Neutrophil (primary cell): Measurements from ENCODE around the gene ASB10.

Experiments used
- H3K27ac ChIP-seq: fragments of 200-600 bp; sonication (generic); 2 replicates; pipeline ENCODE4 v1.5.1; 2016; ENCODE audit warnings: mild to moderate bottlenecking, moderate library complexity
- H3K27me3 ChIP-seq: fragments of 200-600 bp; sonication (generic); 2 replicates; pipeline ENCODE4 v1.6.0; 2016; ENCODE audit warnings: mild to moderate bottlenecking
- H3K36me3 ChIP-seq: fragments of 200-600 bp; sonication (generic); 2 replicates; pipeline ENCODE4 v1.5.1; 2017
- H3K4me1 ChIP-seq, 2 experiments: fragments of 200-600 bp in 1 of 2; sonication (generic) in 1 of 2; 1 replicate in 1 of 2; 2 replicates in 1 of 2; pipeline versions ENCODE4 v1.5.1 to v1.6.1; 2013 to 2016; ENCODE audit warnings: low read depth in 1 of 2, low read length in 1 of 2, mild to moderate bottlenecking in 1 of 2, moderate library complexity in 1 of 2; ENCODE audit not compliant: control insufficient read depth in 1 of 2, insufficient read depth in 1 of 2
- H3K4me3 ChIP-seq, 2 experiments: fragments of 200-600 bp in 1 of 2; sonication (generic) in 1 of 2; 1 replicate in 1 of 2; 2 replicates in 1 of 2; pipeline ENCODE4 v1.5.1; 2013 to 2016; ENCODE audit warnings: low read depth in 1 of 2, low read length in 1 of 2, mild to moderate bottlenecking in 1 of 2, moderate library complexity in 1 of 2
- H3K9me3 ChIP-seq: fragments of 200-600 bp; sonication (generic); 2 replicates; pipeline ENCODE4 v1.5.1; 2016
- TF ChIP-seq, protein P1 (sequence below): fragments of 200-600 bp; sonication (generic); IDR thresholded peaks from 2 replicates; pipeline ENCODE4 v1.5.1; 2016; ENCODE audit warnings: antibody characterized with exemption

The ASB10 gene

DNA sequence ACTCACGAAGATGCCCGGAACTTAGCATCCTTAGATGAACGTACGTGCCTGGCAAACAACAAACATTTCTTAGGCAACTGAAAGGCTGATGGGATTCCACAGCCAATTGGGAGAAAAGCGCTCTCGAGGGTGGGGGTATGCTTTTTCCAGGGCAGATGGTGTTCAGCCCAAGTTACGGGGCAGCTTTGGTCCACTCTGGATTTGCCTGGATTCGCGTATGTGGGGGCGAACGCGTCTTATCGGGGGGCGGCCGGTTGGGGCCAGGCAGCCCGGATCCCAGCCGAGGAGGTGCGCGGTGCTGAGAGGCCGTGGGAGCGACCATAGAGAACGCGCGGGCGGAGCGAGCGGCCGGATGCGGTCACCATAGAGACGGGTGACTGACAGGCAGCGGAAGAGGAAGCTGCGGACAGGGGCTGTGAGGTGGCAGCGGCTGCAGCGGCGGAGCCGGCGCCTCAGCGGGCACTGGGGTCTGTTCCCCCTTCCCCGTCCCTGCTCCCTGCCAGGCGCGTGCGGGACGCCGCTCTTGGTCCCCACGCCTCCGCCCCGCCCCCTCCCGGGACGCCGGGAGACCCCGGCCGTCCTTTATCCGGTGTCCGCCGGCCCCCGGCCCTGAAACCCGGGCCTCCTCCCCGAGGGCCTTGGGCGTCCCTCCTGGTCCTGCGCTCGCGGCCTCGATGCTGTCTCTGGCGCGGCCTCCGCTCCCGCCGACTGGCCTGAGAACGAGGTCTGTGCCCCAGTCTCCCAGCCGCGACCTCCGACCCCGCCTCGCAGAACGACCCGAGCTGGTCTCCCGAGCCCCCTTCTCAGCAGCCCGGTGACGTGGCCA, 45.3 kb upstream of the ASB10 start, which contains the start of gene CHPF2:
CHPF2 (plus strand) TSS at position 393 of the 826 bp plus-strand sequence. CDS start 1,529 bp downstream, outside the sequence.
- H3K36me3 ChIP-seq, result peaks cover 28% of the 10 kb centered on the region
- TF ChIP-seq, protein P1, sequence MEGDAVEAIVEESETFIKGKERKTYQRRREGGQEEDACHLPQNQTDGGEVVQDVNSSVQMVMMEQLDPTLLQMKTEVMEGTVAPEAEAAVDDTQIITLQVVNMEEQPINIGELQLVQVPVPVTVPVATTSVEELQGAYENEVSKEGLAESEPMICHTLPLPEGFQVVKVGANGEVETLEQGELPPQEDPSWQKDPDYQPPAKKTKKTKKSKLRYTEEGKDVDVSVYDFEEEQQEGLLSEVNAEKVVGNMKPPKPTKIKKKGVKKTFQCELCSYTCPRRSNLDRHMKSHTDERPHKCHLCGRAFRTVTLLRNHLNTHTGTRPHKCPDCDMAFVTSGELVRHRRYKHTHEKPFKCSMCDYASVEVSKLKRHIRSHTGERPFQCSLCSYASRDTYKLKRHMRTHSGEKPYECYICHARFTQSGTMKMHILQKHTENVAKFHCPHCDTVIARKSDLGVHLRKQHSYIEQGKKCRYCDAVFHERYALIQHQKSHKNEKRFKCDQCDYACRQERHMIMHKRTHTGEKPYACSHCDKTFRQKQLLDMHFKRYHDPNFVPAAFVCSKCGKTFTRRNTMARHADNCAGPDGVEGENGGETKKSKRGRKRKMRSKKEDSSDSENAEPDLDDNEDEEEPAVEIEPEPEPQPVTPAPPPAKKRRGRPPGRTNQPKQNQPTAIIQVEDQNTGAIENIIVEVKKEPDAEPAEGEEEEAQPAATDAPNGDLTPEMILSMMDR, result peak; percentile 44
- peak within 1 kb of the TSS; percentile 94 for H3K27ac ChIP-seq
- H3K9me3 ChIP-seq, result no peaks in the 10 kb centered on the region
- H3K4me3 ChIP-seq, result peak within 1 kb of the TSS; percentile 95
- H3K4me1 ChIP-seq, result peaks cover 28 to 31% of the 10 kb centered on the region in 2 experiments
- peaks cover 6% of the 10 kb centered on the region for H3K27me3 ChIP-seq

DNA sequence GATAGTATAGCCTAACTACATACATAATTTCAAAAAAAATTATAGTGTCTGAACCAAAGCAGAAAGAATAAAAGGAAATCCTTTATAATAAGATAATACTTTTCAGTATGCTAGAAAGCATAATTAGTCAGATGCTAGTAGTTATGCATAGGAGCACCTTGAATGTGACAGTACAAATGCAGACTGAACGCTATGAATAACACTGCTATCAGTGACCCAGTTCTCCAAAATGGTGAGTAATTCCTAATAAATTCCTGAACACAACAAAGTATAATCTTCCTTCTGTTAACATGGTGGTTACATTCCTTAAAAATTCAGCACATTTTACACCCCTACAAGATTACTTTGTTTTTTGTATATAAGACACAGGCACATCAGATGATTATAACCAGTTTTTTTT, 44.0 kb upstream of the ASB10 start:
- Histone ChIP-seq H3K4me1 (peaks cover 36 to 41% of the 10 kb centered on the region in 2 experiments), H3K36me3 (peaks cover 15% of the 10 kb centered on the region), H3K27ac (no peak overlapping the region), H3K4me3 (no peak overlapping the region), H3K9me3 (no peaks in the 10 kb centered on the region), H3K27me3 (peaks cover 6% of the 10 kb centered on the region)
- TF ChIP-seq, protein P1, result no peak

DNA sequence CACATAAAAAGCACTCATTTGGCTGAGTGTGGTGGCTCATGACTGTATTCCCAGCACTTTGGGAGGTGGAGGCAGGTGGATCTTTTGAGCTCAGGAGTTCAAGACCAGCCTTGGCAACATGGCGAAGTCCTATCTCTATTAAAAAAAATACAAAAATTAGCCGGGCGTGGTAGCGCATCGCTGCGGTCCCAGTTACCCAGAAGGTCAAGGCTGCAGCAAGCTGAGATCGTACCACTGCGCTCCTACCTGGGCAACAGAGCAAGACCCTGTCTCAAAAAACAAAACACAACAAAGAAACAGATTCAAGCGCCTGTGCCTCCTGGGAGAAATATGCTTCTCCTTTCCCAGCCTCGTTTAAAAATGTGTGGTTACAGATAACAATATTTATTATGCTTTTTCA, 42.2 kb upstream of the ASB10 start:
- H3K27me3 ChIP-seq, result peaks cover 6% of the 10 kb centered on the region
- no peaks in the 10 kb centered on the region for H3K9me3 ChIP-seq
- TF ChIP-seq, protein P1, result no peak
- no peak overlapping the region for H3K4me3 ChIP-seq
- H3K36me3 ChIP-seq, result peaks cover 6% of the 10 kb centered on the region
- no peak overlapping the region for H3K27ac ChIP-seq
- H3K4me1 ChIP-seq, result peaks cover 39 to 45% of the 10 kb centered on the region in 2 experiments

DNA sequence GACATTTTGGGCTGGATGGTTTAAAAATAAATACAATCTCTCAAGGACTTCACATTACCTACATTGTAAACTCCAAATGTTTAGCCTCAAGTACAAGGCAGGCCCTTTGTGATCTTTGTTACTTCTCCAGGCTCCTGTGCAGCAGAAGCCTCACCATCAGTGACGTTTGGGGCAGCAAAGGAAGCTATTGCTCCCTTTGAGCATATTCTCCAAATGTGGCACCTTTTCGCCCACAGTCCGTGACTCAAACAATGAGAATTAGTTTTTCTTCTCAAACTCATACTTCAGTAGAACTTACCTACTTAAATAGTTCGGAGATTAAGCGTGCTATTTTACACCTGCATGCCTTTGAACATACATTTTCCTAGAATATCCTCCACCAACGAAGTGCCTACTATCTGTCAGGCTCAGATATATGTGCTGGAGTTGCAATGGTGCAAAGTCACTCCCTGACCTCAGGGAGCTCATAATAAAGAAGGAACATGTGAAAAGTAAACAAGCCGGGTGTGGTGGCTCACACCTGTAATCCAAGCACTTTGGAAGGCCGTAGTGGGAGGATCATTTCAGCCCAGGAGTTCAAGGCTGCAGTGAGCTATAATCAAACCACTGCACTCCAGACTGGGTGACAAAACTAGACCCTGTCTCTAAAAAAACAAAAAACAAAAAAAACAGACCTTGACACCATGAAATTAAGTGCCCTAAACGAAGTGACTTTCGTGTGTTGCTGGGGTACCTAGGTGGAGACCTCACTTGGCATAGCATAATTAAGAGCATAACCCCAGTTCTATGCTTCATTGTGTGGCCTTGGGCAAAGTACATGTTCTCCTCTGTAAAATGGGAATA, 41.2 kb upstream of the ASB10 start:
- Histone ChIP-seq H3K27me3 (peaks cover 6% of the 10 kb centered on the region), H3K36me3 (peaks cover 16% of the 10 kb centered on the region), H3K4me1 (peaks cover 30 to 36% of the 10 kb centered on the region in 2 experiments), H3K4me3 (peak overlapping the region; percentile 84 to 90), H3K9me3 (no peaks in the 10 kb centered on the region), H3K27ac (peak overlapping the region; percentile 75)
- TF ChIP-seq, protein P1, result no peak

DNA sequence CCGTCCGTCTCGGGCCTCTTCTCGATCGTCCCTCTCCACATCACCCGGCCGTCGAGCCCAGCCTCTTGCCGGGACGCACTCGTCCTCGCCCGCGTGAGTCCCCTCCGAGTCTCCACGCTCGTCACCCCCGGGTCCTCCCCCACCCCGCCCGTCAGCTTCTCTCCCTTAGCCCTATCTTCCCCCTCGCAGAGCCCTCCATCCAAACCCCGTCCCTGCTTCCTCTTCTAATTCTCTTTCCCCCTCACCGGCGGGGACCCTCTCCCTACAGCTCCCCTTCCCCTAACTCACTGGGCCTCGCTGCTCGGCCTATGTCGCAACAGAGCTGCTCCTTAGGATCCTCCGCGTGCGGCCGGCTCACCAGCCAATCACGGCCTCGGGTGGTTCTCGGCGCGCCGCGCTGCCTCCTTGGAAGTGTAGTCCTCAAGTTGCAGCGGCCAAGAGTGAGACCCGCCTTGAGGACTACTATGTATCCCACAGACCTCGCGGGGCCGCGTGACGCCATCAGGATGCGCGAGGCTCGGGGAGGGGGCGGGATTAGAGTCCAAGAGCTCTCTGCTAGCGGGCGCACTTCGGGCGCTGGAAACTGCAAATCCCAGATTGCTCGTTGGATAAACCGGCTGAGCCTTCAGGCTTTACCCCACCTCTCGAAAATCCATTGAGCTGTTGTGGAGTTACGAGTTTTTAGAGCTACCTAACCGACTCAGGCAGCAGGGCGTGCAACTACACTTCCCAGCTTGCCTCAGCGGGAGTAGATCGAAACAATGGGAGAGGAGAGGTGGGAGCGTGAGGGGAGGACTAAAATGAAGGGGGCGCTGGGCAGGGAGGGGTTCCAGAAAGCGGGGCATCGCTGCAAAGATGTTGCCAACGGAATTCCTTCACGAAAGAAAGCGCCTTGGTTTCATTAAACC, 40.1 kb upstream of the ASB10 start, which contains the start of gene ABCF2:
ABCF2 (minus strand) TSS at position 331 of the 908 bp plus-strand sequence. CDS start 747 bp downstream, outside the sequence.
- Histone ChIP-seq H3K4me3 (peak within 1 kb of the TSS; percentile 84 to 90), H3K27ac (peak within 1 kb of the TSS; percentile 75), H3K36me3 (peaks cover 27% of the 10 kb centered on the region), H3K9me3 (no peaks in the 10 kb centered on the region), H3K27me3 (peaks cover 6% of the 10 kb centered on the region), H3K4me1 (peaks cover 27 to 30% of the 10 kb centered on the region in 2 experiments)
- TF ChIP-seq, protein P1, result peak; percentile 41
